GM21423 (cell line): Measurements from ENCODE around the gene BLVRB.
"Not testable (repeated sequence)": the region's sequence is repeated elsewhere in the genome, so short reads cannot be mapped to it uniquely, and the experiment has no call there.

ENCODE experiments used
- ATAC-seq: cut with Tn5 transposase; IDR thresholded peaks from one replicate; pipeline ENCODE4 v1.9.1; 2021; ENCODE audit warnings: mild to moderate bottlenecking, moderate library complexity; ENCODE audit not compliant: unreplicated experiment

The BLVRB gene

DNA sequence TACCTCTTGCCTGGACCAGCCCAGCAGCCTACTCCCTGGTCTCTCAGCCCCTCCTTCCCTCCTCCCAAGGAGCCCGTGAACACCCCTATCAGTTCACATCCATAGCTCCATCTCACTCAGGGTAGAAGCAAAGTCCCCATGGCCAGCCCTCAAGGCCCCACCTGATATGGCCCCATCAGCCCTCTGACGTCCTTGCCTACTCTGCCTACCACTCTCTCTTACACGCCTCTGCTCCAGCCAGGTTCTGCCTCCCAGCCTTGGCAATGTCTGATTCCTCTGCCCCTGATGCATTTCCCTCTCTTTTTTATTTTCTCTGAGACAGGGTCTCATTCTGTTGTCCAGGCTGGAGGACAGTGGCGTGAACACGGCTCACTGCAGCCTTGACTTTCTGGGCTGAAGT is 13.5 kb downstream of the BLVRB start:
- ATAC-seq: no peak

DNA sequence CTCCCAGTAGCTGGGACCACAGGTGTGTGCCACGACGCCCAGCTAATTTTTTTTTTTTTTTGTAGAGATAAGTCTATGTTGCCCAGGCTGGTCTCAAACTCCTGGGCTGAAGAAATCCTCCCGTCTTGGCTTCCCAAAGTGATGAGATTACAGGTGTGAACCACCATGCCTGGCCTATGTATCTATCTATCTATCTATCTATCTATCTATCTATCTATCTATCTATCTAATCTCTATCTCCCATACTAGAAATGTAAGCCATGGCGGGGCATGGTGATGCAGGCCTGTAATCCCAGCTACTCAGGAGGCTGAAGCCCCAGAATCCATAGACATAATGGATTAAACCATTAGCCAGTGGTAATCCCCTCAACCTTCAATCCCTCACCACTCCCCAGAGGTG is 14.9 kb downstream of the BLVRB start:
- ATAC-seq: no peak

DNA sequence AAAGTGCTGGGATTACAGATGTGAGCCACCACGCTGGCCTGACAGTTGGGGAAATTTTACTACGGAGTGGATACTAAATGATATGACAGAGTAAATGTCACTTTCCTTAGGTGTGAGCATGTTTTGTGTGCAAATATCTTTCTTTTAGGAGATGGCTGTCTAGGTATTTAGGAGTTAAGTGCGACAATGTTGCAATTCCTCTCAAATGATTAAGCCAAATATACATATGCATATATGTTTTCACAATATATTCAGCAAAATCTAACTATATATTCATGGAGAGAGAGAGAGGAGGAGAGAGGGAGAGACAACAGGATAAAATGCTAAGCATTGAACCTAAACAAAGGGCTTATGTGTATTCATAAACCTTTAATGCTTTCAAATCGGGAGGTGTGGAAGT is 16.0 kb downstream of the BLVRB start:
- ATAC-seq: no peak

DNA sequence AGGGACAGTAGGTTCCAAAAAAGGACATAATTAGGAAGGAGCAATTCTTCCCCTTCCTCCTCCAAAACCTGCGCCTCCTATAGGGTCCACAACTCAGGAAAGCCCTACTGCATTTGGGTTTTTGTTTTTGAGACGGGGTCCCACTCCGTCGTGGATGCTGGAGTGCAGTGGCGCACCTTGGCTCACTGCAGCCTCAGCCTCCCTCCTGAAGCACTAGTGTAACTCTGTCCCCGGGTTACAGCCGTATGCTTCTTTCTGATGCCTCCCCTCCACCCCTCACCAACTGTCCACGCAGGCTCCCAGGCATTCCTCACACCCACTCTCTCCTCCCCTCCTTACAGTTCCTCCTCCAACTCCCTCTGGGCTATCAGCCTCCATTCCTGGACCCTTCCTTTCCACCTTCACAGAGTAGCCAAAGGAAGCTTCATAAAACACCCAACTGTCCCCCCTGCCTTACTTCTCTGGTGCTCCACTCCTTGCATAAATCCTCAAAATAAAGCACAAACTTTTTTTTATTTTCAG is 19.2 kb downstream of the BLVRB start:
- no peak for ATAC-seq

DNA sequence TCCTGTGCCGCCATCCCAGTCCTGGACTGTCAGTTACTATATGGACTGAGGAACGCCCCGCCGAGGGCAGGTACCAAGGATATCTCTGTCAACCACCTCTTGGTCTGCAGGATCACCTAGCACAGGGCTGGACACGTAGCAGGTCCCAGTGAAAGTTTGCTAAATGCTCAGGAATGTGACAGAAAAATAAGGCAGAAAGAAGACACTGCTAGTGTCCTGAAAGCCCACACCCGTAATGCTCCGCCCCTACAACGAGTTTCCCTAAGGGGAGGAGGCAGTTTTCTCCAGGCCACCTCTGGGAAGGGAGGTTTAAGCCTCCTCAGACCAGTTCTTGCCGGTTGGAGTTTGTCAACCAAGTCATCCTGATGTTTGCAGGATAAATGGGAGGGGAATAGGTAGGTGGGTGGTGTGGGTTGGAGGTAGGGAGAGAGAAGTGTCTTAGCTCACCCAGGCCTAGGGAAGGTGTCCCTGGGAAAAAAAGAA is 19.7 kb downstream of the BLVRB start:
- no peak for ATAC-seq

DNA sequence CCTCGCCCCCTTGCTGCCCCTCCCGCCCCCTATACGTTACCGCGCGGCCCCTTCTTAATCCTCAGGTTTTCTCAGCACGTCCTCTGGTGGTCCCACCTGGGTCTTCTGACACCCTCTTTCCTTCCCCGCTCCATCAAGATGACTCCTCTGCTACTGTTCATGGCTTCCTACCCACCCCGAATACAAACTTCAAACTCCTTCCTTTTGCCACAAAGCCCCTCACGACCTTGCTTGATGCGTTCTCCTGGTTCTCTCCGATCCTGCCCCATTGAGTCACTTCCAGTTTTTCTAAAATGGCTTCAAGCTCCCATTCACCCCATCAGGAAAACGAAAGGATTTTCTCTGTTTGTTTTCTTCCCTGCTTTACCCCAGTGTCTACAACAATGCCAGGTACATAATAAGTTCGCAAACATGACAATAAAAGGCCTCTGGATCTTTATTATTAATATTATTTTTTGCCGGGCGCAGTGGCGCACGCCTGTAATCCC is 20.7 kb downstream of the BLVRB start:
- no peak for ATAC-seq

DNA sequence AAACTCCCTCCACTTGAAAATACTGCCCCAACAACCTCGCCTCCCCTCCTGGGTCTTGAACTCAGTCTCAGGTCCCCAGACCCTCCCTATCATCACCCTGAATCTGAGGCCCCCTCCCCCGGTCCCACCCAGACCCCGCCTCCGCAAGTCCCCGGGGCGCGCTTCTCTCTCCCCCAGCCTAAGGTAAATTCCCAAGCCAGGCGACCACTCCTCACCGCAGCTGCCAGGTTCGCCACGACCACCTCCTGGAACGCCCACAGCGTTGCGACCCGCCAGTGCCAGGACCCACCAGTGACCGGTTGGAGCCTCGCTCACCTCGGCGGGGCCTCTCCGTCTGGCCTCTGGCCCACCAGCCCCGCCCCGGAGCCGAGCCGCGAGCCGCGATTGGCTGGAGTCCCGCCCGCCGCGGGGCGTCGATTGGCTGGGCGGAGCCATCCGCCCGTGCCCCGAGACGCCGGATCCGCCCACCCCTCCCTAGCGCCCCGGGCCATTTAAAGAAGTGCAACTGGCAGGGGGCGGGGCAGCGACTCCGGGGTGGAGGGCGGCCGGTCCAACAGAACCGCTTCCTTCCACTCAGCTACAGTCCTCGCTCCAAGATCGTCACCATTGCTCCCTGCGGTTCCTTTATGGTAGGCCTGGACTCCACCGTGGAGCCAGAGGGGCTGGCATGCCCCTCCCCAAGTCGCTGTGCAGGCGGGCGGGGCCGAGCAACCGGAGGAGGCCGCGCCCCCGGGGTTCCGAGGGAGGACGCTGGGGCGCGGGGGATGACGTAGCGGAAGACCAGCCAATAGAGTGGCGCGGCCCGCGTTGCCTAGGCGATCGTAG is 21.3 kb downstream of the BLVRB start, which contains the start of gene SERTAD3:
TSS of gene SERTAD3 (minus strand) at position 336 of the 825 bp plus-strand sequence. CDS start 2,255 bp downstream, outside the sequence.
- ATAC-seq: peak; percentile 67

DNA sequence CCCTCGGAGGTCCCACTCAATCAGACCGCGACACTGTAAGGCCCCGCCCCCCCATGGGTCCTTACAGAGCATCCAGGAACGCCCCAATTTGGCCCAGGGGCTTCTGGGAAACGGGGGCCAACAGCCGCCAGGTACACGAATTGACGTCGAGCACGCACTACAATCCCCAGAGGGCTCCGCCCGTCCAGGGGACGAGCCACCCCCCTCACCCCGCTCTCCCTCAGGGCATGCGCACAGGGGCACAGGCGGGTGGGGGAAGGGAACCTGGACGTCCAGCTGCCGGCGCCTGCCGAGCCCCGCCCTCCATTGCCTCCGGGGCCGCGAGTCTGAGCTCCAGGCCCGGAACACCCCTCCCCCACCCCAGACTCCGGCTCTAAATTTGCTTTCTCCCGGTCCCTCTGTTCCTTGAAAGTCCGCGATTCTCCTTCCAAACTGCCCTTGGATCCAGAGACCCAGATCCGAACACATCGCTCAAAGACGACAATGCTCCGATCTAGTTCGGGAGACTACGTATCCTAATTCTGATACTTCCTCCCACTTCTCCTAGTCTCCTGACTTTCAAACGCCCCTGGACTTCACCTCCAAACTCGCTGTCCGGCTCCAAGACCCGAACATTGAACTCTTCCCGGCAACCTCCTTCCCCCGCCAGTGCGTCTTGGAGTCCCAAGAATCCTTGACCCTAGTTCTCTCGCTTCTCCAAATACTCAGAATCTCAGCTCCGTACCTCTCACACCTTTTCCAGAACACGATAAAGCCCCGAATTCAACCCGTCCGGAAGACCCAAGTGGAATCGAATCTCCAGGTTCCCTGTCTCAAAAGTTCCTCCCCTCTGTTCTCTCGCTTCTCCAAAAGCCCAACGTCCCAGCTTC is 22.2 kb downstream of the BLVRB start:
- ATAC-seq: peak; percentile 64

DNA sequence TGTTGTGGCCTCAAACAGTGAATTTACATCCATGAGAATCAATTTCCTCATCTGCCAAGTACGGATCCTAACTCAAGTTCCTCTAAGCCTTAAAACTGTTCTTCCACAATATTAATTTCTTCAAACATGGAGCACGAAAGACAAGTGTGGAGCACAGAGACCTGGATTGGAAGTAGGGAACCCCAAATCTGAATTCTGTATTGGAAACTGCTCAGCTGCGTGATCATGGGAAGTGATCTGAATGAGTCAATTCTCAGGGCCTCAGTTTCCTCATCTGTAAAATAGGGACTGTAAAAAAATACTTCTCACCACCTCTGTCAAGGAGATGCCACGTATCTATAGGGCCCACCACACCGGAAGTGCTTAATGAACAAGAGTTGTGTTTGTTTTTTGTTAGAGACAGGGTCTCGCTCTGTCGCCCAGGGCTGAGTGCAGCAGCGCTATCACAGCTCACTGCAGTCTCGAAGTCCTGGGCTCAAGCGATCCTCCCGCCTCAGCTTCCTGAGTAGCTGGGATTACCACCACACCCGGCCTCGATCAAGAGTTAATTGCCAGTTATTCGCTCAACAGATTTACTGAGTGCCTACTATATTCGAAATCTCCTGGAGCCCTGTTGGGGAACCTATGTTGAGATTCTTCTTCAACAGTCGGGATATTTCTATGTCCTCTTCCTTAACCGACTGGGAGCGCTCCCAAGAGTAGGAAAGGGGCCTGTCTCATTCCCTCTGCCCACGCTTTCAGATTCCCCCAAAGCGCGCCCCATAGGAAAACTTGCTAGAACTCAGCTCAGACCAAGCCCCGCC is 23.0 kb downstream of the BLVRB start:
- no peak for ATAC-seq

DNA sequence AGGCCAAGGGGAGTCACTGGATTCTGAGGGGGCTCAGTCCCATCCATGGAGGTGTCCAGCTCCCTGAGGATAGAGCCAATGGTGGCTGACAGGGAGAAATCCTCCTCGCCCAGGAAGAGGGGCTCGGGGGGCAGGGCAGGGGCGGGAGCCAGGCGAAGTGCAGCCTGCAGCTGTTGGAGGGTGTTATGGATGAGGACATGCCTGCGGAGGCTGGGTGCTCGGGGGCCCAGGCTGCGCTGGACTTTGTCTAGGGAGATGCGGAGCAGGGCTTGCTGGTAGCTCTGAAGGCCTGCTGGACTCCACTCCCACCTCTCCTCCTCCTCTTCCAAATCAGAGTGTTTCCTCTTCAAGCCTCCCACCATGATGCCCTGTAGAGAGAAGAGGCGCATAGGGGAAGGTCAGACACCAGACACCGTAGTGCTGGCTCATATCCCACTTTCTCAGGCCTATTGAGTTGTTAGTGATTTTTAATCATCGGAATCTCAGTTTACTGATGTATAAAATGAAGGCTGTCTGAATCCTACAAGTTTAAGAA is 23.8 kb downstream of the BLVRB start:
- no peak for ATAC-seq

DNA sequence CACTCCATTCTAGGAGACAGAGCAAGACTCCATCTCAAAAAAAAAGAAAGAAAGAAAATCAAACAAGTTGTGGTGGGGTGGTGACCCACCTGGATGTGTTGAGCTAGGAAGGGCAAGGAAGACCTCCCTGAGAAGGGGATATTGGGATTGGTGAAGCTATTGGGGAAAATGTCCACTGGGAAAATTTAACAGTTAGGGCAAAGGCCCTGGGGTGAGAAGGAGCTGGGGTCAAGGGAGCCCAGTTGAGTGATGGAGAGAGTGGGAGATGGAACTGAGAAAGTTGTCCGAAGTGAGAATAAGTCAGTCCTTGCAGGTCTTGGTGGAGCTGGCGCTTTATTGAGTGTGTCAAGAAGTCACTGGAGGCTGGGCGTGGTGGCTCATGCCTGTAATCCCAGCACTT is 27.3 kb downstream of the BLVRB start:
- ATAC-seq: no peak

DNA sequence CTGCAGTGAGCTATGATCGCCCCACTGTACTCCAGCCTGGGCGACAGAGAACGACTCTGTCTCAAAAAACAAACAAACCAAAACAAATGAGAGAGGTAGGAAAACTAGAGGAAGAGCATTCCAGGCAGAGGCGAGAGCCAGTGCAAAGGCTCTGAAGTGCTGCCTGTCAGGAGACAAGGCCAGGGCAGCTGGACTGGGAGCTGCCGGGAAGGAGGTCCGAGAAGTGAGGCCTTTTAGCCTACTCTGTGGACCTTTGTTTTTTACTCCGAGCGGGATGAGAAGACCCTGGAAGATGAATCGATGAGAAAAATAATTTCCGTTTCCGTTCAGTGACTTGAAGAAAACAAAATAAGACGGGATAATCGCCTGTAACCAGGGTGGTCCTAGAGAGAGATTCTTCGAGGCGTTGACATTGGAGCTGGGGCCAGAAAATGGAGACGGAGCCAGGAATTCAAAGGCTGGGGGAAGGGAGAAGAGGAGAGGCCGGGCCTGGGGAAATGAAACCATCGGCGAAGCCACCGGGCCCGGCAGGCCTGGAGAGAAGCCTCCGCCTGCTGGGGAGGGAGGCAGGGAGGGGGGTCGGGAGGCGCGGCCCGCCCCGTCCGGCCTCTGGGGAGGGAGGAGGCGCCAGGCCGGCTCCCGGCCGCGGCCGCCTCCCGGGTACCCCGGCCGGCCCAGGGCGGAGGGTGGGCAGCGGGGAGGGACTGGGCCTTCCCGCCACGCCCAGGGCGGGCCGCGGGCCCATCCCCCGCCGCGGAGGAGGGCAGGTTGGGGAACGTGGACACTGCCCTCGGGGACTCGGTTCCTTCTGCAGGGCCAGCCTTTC is 31.9 kb downstream of the BLVRB start:
- ATAC-seq: no peak

DNA sequence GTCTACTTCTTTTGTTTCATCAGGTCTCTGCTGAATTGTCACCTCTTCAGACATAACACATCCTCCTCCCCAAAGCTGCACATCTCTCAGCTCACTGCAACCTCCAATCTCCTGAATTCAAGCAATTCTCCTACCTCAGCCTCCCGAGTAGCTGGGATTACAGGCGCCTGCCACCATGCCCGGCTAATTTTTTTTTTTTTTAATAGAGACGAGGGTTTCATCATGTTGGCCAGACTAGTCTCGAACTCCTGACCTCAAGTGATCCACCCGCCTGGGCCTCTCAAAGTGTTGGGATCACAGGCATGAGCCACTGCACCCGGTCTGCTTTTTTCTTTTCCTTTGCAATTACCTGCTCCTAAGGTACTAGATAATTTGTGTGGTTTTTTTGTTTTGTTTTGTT is 32.8 kb downstream of the BLVRB start:
- ATAC-seq: not testable (repeated sequence)

DNA sequence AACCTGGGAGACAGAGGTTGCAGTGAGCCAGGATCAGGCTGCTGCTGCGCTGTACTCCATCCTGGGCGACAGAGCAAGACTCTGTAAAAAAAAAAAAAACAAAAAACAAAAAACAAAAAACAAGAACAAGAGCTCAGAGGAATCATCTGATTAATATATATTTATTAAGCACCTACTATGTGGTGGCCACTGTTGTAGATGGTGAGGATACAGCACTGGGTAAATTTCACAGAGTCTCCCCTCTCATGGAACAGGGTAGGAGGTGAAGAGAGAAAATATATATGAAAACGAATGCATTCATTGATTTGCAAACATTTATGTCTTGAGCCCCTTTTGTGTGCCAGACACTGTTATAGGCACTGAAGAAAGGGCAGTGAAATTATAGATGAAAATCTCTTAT is 33.8 kb downstream of the BLVRB start:
- ATAC-seq: no peak

DNA sequence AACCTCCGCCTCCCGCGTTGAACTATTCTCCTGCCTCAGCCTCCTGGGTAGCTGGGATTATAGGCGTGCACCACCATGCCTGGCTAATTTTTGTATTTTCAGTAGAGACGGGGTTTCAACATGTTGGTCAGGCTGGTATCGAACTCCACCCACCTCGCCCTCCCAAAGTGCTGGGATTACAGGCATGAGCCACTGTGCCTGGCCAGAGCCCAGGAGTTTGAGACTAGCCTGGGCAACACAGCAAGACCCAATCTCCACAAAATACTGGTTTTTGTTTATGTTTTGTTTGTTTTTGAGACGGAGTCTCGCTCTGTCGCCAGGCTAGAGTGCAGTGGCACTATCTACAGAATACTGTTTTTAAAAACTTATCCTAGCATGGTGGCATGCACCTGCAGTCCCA is 35.3 kb downstream of the BLVRB start:
- ATAC-seq: not testable (repeated sequence)

DNA sequence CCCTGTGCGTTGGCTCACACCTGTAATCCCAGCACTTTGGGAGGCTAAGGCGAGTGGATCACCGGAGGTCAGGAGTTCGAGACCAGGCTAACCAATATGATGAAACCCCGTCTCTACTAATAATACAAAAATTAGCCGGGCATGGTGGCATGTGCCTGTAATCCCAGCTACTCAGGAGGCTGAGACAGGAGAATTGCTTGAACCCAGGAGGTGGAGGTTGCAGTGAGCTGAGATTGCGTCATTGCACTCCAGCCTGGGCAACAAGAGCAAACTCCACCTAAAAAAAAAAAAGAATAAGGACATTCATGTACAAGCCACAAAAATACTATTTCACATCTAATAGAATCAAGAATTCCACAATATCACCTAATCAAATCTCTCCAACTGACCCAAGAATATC is 37.3 kb downstream of the BLVRB start:
- not testable (repeated sequence) for ATAC-seq

DNA sequence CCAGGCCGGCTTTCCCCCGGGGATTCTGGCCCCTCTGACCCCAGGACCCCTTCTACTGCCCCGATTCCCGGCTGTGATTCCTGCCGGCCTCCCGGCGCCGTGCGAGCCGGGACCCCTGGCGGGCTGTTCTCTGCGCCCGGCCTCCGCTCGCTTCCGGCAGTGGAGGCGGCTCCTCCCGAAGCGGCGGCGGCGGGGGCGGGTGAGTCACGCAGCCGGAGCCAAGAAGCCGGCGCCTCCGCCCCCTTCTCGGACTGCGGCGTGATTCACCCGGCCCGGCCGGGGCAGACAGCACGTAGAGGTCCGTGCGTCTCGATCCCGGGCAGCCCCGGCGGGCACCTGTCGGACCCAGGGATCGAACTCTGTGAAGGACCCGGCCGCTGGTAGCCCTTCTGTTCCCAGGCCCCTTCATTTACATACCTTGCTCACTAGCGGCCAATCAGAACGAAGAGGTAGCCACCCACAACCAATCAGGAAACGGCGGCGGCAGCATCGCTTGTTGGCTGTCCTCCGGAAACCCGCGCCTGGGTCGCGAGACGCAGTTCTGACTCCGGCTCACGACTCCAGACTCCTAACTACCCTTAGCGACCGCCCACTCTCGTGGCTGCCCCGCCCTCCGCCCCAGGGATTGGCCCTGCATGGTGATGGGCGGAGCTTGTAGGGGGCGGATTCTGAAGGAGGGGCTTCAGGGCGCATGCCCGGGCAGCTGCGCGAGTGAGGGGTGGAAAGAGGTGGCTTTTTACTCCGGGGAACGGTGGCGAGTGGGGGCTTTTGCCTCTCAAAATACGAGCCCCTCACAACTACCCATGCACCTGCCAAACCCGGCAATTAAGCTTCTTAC is 39.9 kb downstream of the BLVRB start, which contains the start of gene SERTAD1:
TSS of gene SERTAD1 (minus strand) at position 543 of the 838 bp plus-strand sequence. CDS start 2,446 bp downstream, outside the sequence.
- peak; percentile 76 for ATAC-seq
